Prostate gland (tissue), 2 donors: Measurements from ENCODE around the gene MYO5B. TPM values are rescaled to one million over a fixed set of nuclear protein-coding genes. Genes with fewer than 3 reads are reported as not detected.

Experiments used
- DNase-seq: peaks from one replicate; pipeline ENCODE4 v3.0.0-alpha.2; 2019; ENCODE audit warnings: low spot score
- H3K27ac ChIP-seq, 2 donors: fragments of 200-600 bp; sonication (generic); 2 replicates each; pipeline ENCODE4 v1.5.1; 2017 to 2019
- H3K27me3 ChIP-seq: fragments of 200-600 bp; sonication (generic); replicated peaks from 2 replicates; pipeline ENCODE4 v1.5.1; 2019; ENCODE audit not compliant: insufficient read depth
- H3K36me3 ChIP-seq, 2 donors: fragments of 200-600 bp; sonication (generic); 1 replicate in 1 of 2; 2 replicates in 1 of 2; pipeline versions ENCODE4 v1.5.1 to v1.8.1; 2017 to 2019
- H3K4me1 ChIP-seq: fragments of 200-600 bp; sonication (generic); replicated peaks from 2 replicates; pipeline ENCODE4 v1.5.1; 2019
- H3K4me3 ChIP-seq, 2 donors: fragments of 200-600 bp; sonication (generic); 2 replicates each; pipeline ENCODE4 v1.5.1; 2017 to 2019
- H3K9me3 ChIP-seq: fragments of 200-600 bp; sonication (generic); 2 replicates; pipeline ENCODE4 v1.5.1; 2017
- CTCF ChIP-seq, 4 experiments: fragments of 200-600 bp in 2 of 4; fragments of 450-650 bp in 2 of 4; sonication (generic) in 2 of 4; IDR thresholded peaks; 1 replicate in 3 of 4; 2 replicates in 1 of 4; pipeline ENCODE4 v1.5.1; 2016 to 2019; ENCODE audit warnings: antibody characterized with exemption in 4 of 4, mild to moderate bottlenecking in 2 of 4, moderate library complexity in 2 of 4
- POLR2A ChIP-seq: fragments of 450-650 bp; IDR thresholded peaks from one replicate; pipeline ENCODE4 v1.6.1; 2016; ENCODE audit warnings: antibody characterized with exemption, mild to moderate bottlenecking
- POLR2AphosphoS5 ChIP-seq: sonication (generic); formaldehyde crosslinking; IDR thresholded peaks from one replicate; pipeline ENCODE4 v1.6.1; 2017; ENCODE audit warnings: antibody characterized with exemption
- WGBS: methylation state at CpG from one replicate; pipeline ENCODE4 v1.1.5; 2018; 5-methylcytosine and 5-hydroxymethylcytosine counted together
- intact Hi-C: fragments of 100-400 bp; cut with DNase I; formaldehyde crosslinking; loops from one replicate; pipeline ENCODE4 v1.14.2; 2022
- total RNA-seq, 2 donors: library from RNA; depleted of rRNA; stranded (reverse); fragments of >200 nt; gene quantifications; one replicate each; pipeline ENCODE4 v1.1.0, GENCODE V29; 2016

MYO5B gene
- total RNA-seq, 2 donors from 2014 or later, result 28.5 to 31.1 TPM

DNA sequence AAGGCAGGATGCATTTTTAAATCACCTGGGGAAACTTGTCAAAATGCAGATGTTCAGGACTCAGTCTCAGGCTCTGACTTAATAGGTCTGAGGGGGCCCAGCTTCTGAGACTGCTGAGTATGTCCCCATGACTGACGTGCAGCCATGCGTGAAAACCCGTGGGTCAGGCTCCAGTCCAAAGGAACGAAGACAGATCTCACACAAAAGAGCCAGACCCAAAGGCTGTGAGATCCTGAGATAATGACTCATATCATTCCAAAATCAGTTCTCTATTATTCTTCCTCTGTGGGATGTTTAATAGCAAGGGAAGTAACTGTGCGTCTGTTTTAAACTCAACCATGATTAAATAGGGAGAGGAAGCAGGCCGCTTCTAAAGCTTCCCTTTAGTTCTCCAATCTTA, 274.2 kb downstream of the MYO5B start:
- no peak overlapping the region for H3K4me3 ChIP-seq
- no peaks in the 10 kb centered on the region for H3K36me3 ChIP-seq
- TF ChIP-seq POLR2AphosphoS5 (no peak), CTCF (IDR thresholded peaks at IDR 0.05) (no peak), POLR2A (no peak)
- no peaks in the 10 kb centered on the region for H3K4me1 ChIP-seq
- intact Hi-C loops, result no loop called here
- no peak overlapping the region for H3K27ac ChIP-seq
- H3K27me3 ChIP-seq, result no peaks in the 10 kb centered on the region
- no peaks in the 10 kb centered on the region for H3K9me3 ChIP-seq
- WGBS, result 21% methylated on average over 6 of the region's 6 CpGs
- no peak for DNase-seq

DNA sequence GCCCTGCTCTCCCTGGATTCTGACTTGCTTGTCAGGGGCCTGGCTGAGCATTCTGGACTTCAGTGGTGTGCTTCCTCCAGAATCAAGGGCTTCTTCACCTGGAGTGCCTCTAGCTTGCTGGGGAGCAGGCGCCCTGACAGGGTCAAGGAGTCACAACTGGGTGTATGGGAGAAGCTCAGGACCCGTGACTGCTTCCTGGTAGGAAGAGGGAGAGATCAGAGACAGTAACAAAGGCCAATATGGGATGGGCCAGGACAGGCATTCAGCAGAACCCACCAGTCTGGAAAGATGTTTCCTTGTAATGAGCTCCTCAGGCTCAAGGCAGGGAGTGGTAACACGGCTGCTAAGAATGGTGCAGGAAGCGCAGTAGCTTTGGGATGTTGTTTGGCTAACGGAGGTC, 277.2 kb downstream of the MYO5B start:
- Histone ChIP-seq H3K36me3 (no peaks in the 10 kb centered on the region), H3K4me1 (no peaks in the 10 kb centered on the region), H3K27ac (no peak overlapping the region), H3K9me3 (no peaks in the 10 kb centered on the region), H3K27me3 (no peaks in the 10 kb centered on the region), H3K4me3 (no peak overlapping the region)
- no peak for DNase-seq
- WGBS, result 93% methylated on average over 5 of the region's 5 CpGs
- intact Hi-C loops, result no loop called here
- TF ChIP-seq POLR2A (no peak), POLR2AphosphoS5 (no peak), CTCF (IDR thresholded peaks at IDR 0.05) (no peak)

DNA sequence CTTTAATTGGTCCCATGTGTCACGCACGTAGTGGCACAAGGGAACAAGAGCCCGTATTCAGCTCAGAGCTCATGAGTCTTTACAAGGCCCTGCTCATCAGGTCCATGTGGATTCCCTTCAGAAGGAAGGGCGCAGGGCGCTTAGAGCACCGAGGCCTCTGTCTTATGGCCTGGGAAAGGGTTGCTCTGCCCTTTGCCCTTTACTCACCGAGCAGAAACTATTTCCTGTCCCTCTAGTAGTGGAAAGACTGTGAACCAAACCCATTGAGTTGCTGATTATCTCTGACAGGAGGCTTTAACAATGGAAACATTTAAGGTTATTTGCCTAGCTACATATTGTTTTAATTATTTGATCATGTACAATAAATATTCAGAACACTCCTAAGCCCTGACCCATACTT, 279.6 kb downstream of the MYO5B start:
- Histone ChIP-seq H3K36me3 (no peaks in the 10 kb centered on the region), H3K4me1 (no peaks in the 10 kb centered on the region), H3K27me3 (no peaks in the 10 kb centered on the region), H3K4me3 (no peak overlapping the region), H3K27ac (no peak overlapping the region), H3K9me3 (no peaks in the 10 kb centered on the region)
- intact Hi-C loops, result no loop called here
- DNase-seq, result no peak
- TF ChIP-seq POLR2AphosphoS5 (no peak), CTCF (IDR thresholded peaks at IDR 0.05) (no peak), POLR2A (no peak)
- 81% methylated on average over 7 of the region's 7 CpGs for WGBS

DNA sequence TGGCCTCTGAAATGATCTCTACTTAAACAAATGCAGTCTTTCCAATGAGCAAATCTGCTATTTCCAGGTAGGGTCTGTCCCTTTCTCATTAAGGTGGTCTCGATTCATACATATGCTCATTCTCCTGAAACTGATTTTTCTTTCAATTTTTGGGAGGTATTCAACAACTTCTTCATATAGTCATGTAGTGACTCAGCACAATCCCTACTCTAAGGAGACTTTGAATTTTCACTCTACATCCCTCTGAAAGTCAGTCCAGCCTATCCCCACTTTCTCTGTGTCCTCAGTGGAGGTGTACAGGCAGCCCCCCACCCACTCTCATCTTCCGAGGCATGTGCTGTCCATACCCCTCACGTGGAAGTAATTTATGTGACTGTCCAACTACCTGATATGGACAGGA, 281.7 kb downstream of the MYO5B start:
- H3K4me3 ChIP-seq, result no peak overlapping the region
- TF ChIP-seq CTCF (IDR thresholded peaks at IDR 0.05) (no peak), POLR2A (no peak), POLR2AphosphoS5 (no peak)
- H3K27me3 ChIP-seq, result no peaks in the 10 kb centered on the region
- DNase-seq, result no peak
- no peaks in the 10 kb centered on the region for H3K4me1 ChIP-seq
- 90% methylated on average over 3 of the region's 3 CpGs for WGBS
- no peaks in the 10 kb centered on the region for H3K36me3 ChIP-seq
- no peaks in the 10 kb centered on the region for H3K9me3 ChIP-seq
- intact Hi-C loops, result no loop called here
- no peak overlapping the region for H3K27ac ChIP-seq

DNA sequence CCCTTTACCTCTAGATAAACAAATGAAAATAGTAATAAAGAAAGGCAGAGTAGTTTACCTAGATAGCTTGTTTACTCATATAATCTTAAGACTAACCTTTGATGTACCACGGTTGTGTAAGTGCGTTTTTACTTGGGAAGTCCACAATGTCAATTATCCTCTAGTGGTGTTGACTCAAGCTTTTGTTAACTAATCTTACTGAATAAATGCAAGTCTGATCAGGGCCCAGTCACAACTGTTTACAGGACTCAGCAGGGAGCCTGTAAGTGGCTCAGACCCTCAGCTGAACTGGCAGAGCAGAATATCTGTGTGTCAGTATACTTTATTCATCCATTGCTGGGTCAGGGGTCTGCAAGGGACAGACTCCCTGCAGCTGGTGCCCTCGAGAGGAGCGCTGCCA, 283.5 kb downstream of the MYO5B start:
- H3K27me3 ChIP-seq, result no peaks in the 10 kb centered on the region
- TF ChIP-seq POLR2AphosphoS5 (peak; percentile 60), POLR2A (no peak), CTCF (IDR thresholded peaks at IDR 0.05) (no peak)
- no peak overlapping the region for H3K4me3 ChIP-seq
- no peaks in the 10 kb centered on the region for H3K4me1 ChIP-seq
- intact Hi-C loops, result no loop called here
- DNase-seq, result peak; percentile 23
- no peaks in the 10 kb centered on the region for H3K9me3 ChIP-seq
- WGBS, result 50% methylated on average over 4 of the region's 4 CpGs
- no peaks in the 10 kb centered on the region for H3K36me3 ChIP-seq
- H3K27ac ChIP-seq, result peak overlapping the region in 1 of 2 donors; percentile 14
